ENCODE data around the gene APPL2. TPM values are rescaled to one million over a fixed set of nuclear protein-coding genes. Genes with fewer than 3 reads are reported as not detected.

The APPL2 gene
- total and polyA plus RNA-seq, 2 experiments from 2014 or later, result 83.0 to 122 TPM

GRCh38 chr12:105273601-105274000, 37.6 kb upstream of the APPL2 start:
- Histone ChIP-seq H3K79me2 (ENCODE audit: insufficient read depth) (no peaks in the 10 kb centered on the region), H3K27ac (no peak overlapping the region), H3K27me3 (replicated peaks; ENCODE audit: insufficient read depth) (no peaks in the 10 kb centered on the region), H3K9ac (no peak overlapping the region), H3K9me2 (ENCODE audit: insufficient read depth) (no peaks in the 10 kb centered on the region), H3K36me3 (ENCODE audit: low read depth) (no peaks in the 10 kb centered on the region), H3K9me3 (ENCODE audit: low read depth) (no peaks in the 10 kb centered on the region), H2AFZ (no peak overlapping the region), H4K20me1 (ENCODE audit: insufficient read depth) (no peaks in the 10 kb centered on the region), H3F3A (ENCODE audit: insufficient read depth) (peaks cover 17% of the 10 kb centered on the region; the same call in 1 of the 2 replicates), H3K4me3 (no peak overlapping the region), H3K4me2 (ENCODE audit: unreplicated experiment) (no peak overlapping the region), H3K4me1 (ENCODE audit: insufficient read depth) (peaks cover 29% of the 10 kb centered on the region)
- TF ChIP-seq EZH2 (IDR thresholded peaks at IDR 0.05; ENCODE audit: insufficient read depth, poor library complexity, severe bottlenecking) (no peak), EZH2phosphoT487 (IDR thresholded peaks at IDR 0.05; ENCODE audit: insufficient read depth, low read depth) (no peak)
- no peak for DNase-seq
- in situ Hi-C loops (cut with MboI), result no loop called here
- 75 to 88% methylated on average over 2 of the region's 2 CpGs for WGBS, 2 experiments (ENCODE audit: low coverage in 1 of 2, low lambda C conversion rate in 2 of 2, missing lambda C conversion rate in 2 of 2)

- Histone ChIP-seq H2AFZ (no peak overlapping the region), H3K4me3 (no peak overlapping the region), H3K4me2 (ENCODE audit: unreplicated experiment) (no peak overlapping the region), H3K4me1 (ENCODE audit: insufficient read depth) (peaks cover 29% of the 10 kb centered on the region), H4K20me1 (ENCODE audit: insufficient read depth) (no peaks in the 10 kb centered on the region), H3K27me3 (replicated peaks; ENCODE audit: insufficient read depth) (no peaks in the 10 kb centered on the region), H3K27ac (no peak overlapping the region), H3K9me3 (ENCODE audit: low read depth) (no peaks in the 10 kb centered on the region), H3K9me2 (ENCODE audit: insufficient read depth) (no peaks in the 10 kb centered on the region), H3K79me2 (ENCODE audit: insufficient read depth) (no peaks in the 10 kb centered on the region), H3K36me3 (ENCODE audit: low read depth) (no peaks in the 10 kb centered on the region), H3F3A (ENCODE audit: insufficient read depth) (peaks cover 17% of the 10 kb centered on the region; the same call in 1 of the 2 replicates), H3K9ac (no peak overlapping the region)
- TF ChIP-seq EZH2 (IDR thresholded peaks at IDR 0.05; ENCODE audit: insufficient read depth, poor library complexity, severe bottlenecking) (no peak), EZH2phosphoT487 (IDR thresholded peaks at IDR 0.05; ENCODE audit: insufficient read depth, low read depth) (no peak)
- in situ Hi-C loops (cut with MboI), result no loop called here
- no peak for DNase-seq
- WGBS, 2 experiments (ENCODE audit: low coverage in 1 of 2, low lambda C conversion rate in 2 of 2, missing lambda C conversion rate in 2 of 2), result 94 to 97% methylated on average over 4 of the region's 4 CpGs
These were observed 36.9 kb upstream of the APPL2 start for GRCh38 chr12:105272814-105273416.

GRCh38 chr12:105272152-105272551, 36.2 kb upstream of the APPL2 start:
- Histone ChIP-seq H3K4me2 (ENCODE audit: unreplicated experiment) (no peak overlapping the region), H3K4me3 (no peak overlapping the region), H4K20me1 (ENCODE audit: insufficient read depth) (no peaks in the 10 kb centered on the region), H3K27ac (no peak overlapping the region), H3F3A (ENCODE audit: insufficient read depth) (peaks cover 17% of the 10 kb centered on the region; the same call in 1 of the 2 replicates), H2AFZ (no peak overlapping the region), H3K9me2 (ENCODE audit: insufficient read depth) (no peaks in the 10 kb centered on the region), H3K4me1 (ENCODE audit: insufficient read depth) (peaks cover 29% of the 10 kb centered on the region), H3K9ac (no peak overlapping the region), H3K79me2 (ENCODE audit: insufficient read depth) (no peaks in the 10 kb centered on the region), H3K9me3 (ENCODE audit: low read depth) (no peaks in the 10 kb centered on the region), H3K27me3 (replicated peaks; ENCODE audit: insufficient read depth) (no peaks in the 10 kb centered on the region), H3K36me3 (ENCODE audit: low read depth) (no peaks in the 10 kb centered on the region)
- WGBS, 2 experiments (ENCODE audit: low coverage in 1 of 2, low lambda C conversion rate in 2 of 2, missing lambda C conversion rate in 2 of 2), result 70 to 76% methylated on average over 3 of the region's 3 CpGs
- DNase-seq, result no peak
- TF ChIP-seq EZH2phosphoT487 (IDR thresholded peaks at IDR 0.05; ENCODE audit: insufficient read depth, low read depth) (no peak), EZH2 (IDR thresholded peaks at IDR 0.05; ENCODE audit: insufficient read depth, poor library complexity, severe bottlenecking) (no peak)
- in situ Hi-C loops (cut with MboI), result no loop called here

DNA sequence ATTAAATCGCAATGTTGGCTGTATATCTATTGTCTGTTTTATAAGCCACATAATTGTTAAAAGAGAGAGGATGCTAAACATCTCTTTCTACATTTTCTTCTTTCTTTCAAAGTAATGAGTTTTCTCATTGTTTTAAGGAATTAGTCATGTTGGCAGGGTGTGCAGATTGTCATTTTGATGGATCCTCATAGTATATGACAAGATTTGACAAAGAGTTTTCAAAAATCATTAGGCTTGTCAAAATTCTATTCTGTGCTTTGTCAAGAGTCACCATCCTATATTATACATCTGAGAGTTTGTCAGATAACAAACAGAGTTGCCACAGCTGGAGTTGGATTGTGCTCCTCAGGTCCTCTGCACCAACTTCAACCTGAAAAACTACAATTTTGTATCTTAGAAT, 35.4 kb upstream of the APPL2 start:
- in situ Hi-C loops (cut with MboI), result no loop called here
- Histone ChIP-seq H3K9ac (no peak overlapping the region), H3K9me2 (ENCODE audit: insufficient read depth) (no peaks in the 10 kb centered on the region), H3K27ac (no peak overlapping the region), H4K20me1 (ENCODE audit: insufficient read depth) (no peaks in the 10 kb centered on the region), H3K4me2 (ENCODE audit: unreplicated experiment) (peak overlapping the region; percentile 48), H3K27me3 (replicated peaks; ENCODE audit: insufficient read depth) (no peaks in the 10 kb centered on the region), H3K79me2 (ENCODE audit: insufficient read depth) (no peaks in the 10 kb centered on the region), H2AFZ (no peak overlapping the region), H3K4me3 (no peak overlapping the region), H3K9me3 (ENCODE audit: low read depth) (no peaks in the 10 kb centered on the region), H3K4me1 (ENCODE audit: insufficient read depth) (peaks cover 29% of the 10 kb centered on the region), H3K36me3 (ENCODE audit: low read depth) (no peaks in the 10 kb centered on the region), H3F3A (ENCODE audit: insufficient read depth) (peaks cover 17% of the 10 kb centered on the region; the same call in 1 of the 2 replicates)
- WGBS, 2 experiments (ENCODE audit: low coverage in 1 of 2, low lambda C conversion rate in 2 of 2, missing lambda C conversion rate in 2 of 2), result 82 to 90% methylated on average over 1 of the region's 1 CpG
- no peak for DNase-seq
- TF ChIP-seq EZH2 (IDR thresholded peaks at IDR 0.05; ENCODE audit: insufficient read depth, poor library complexity, severe bottlenecking), result no peak
- TF ChIP-seq EZH2phosphoT487 (IDR thresholded peaks at IDR 0.05; ENCODE audit: insufficient read depth, low read depth), result no peak
